Activated T-cell treated with anti-CD3 and anti-CD28 coated beads, Interleukin-2, amount 50 U/mL, for 72 hours (primary cell): ENCODE results near the gene SH2D5. TPM values are rescaled to one million over a fixed set of nuclear protein-coding genes. Genes with fewer than 3 reads are reported as not detected.
"Not testable (repeated sequence)": the region's sequence is repeated elsewhere in the genome, so short reads cannot be mapped to it uniquely, and the experiment has no call there.

ENCODE experiments used
- ATAC-seq, 2 donors: fragments of 150-1000 bp; cut with Tn5 transposase; replicated peaks in 1 of 2; 2 replicates each; pipeline ENCODE4 v1.10.0; 2021; ENCODE audit warnings: moderate library complexity in 2 of 2, mild to moderate bottlenecking in 1 of 2
- DNase-seq, 2 donors: peaks; one replicate each; pipeline ENCODE4 v3.0.0; 2021 to 2022; ENCODE audit warnings: mixed read lengths in 1 of 2
- H3K27ac Mint-ChIP-seq: one replicate; pipeline ENCODE4 v1.8.0; 2022; ENCODE audit warnings: mild to moderate bottlenecking, moderate library complexity, mixed read lengths
- H3K27me3 Mint-ChIP-seq: one replicate; pipeline ENCODE4 v1.8.0; 2022; ENCODE audit warnings: low read depth, mixed read lengths
- H3K36me3 Mint-ChIP-seq, 2 donors: one replicate each; pipeline ENCODE4 v1.8.0; 2022; ENCODE audit warnings: mixed read lengths in 2 of 2, mild to moderate bottlenecking in 1 of 2; ENCODE audit not compliant: insufficient read depth in 2 of 2
- H3K4me1 Mint-ChIP-seq: one replicate; pipeline ENCODE4 v1.8.0; 2022; ENCODE audit warnings: low read depth, mixed read lengths
- H3K4me3 Mint-ChIP-seq, 2 donors: one replicate each; pipeline ENCODE4 v1.8.0; 2022; ENCODE audit warnings: mild to moderate bottlenecking in 2 of 2, mixed read lengths in 2 of 2, moderate library complexity in 2 of 2
- H3K9me3 Mint-ChIP-seq, 2 donors: one replicate each; pipeline ENCODE4 v1.8.0; 2022; ENCODE audit warnings: mixed read lengths in 2 of 2
- total RNA-seq, 2 donors: library from RNA; stranded (reverse); gene quantifications; one replicate each; pipeline ENCODE4 v1.2.3, GENCODE V29; 2022

SH2D5 gene
- total RNA-seq, 2 donors from 2014 or later, result 0.09 to 0.34 TPM

GRCh38 chr1:20686883-20687725 lies 45.4 kb downstream of the SH2D5 start:
- no peaks in the 10 kb centered on the region for H3K36me3 Mint-ChIP-seq
- ATAC-seq (no peak), DNase-seq (no peak)
- H3K4me3 Mint-ChIP-seq, result no peak overlapping the region
- peaks cover 10% of the 10 kb centered on the region for H3K27me3 Mint-ChIP-seq
- no peaks in the 10 kb centered on the region for H3K9me3 Mint-ChIP-seq
- H3K27ac Mint-ChIP-seq, result no peak overlapping the region
- H3K4me1 Mint-ChIP-seq, result no peaks in the 10 kb centered on the region

- H3K4me3 Mint-ChIP-seq, result no peak overlapping the region
- no peak overlapping the region for H3K27ac Mint-ChIP-seq
- H3K36me3 Mint-ChIP-seq, result no peaks in the 10 kb centered on the region
- H3K4me1 Mint-ChIP-seq, result no peaks in the 10 kb centered on the region
- no peaks in the 10 kb centered on the region for H3K9me3 Mint-ChIP-seq
- no peak for DNase-seq
- H3K27me3 Mint-ChIP-seq, result peaks cover 11% of the 10 kb centered on the region
- ATAC-seq, result no peak
These were observed 46.8 kb downstream of the SH2D5 start for GRCh38 chr1:20685741-20686140.

- no peaks in the 10 kb centered on the region for H3K36me3 Mint-ChIP-seq
- ATAC-seq, result no peak
- H3K27me3 Mint-ChIP-seq, result peaks cover 16% of the 10 kb centered on the region
- H3K4me3 Mint-ChIP-seq, result no peak overlapping the region
- no peak overlapping the region for H3K27ac Mint-ChIP-seq
- DNase-seq, result no peak
- no peaks in the 10 kb centered on the region for H3K9me3 Mint-ChIP-seq
- no peaks in the 10 kb centered on the region for H3K4me1 Mint-ChIP-seq
These were observed 47.3 kb downstream of the SH2D5 start for GRCh38 chr1:20685099-20685662.

GRCh38 chr1:20684651-20685050 lies 47.9 kb downstream of the SH2D5 start:
- Mint-ChIP-seq H3K27me3 (peaks cover 20% of the 10 kb centered on the region), H3K36me3 (no peaks in the 10 kb centered on the region), H3K4me1 (no peaks in the 10 kb centered on the region), H3K4me3 (no peak overlapping the region), H3K27ac (no peak overlapping the region), H3K9me3 (no peaks in the 10 kb centered on the region)
- ATAC-seq (no peak), DNase-seq (no peak)

GRCh38 chr1:20684050-20684620 lies 48.4 kb downstream of the SH2D5 start:
- Mint-ChIP-seq H3K27ac (no peak overlapping the region), H3K36me3 (no peaks in the 10 kb centered on the region), H3K4me3 (no peak overlapping the region), H3K4me1 (no peaks in the 10 kb centered on the region), H3K27me3 (peaks cover 24% of the 10 kb centered on the region), H3K9me3 (no peaks in the 10 kb centered on the region)
- ATAC-seq, result no peak
- DNase-seq, result no peak

GRCh38 chr1:20683614-20684013 lies 48.9 kb downstream of the SH2D5 start:
- no peak for DNase-seq
- Mint-ChIP-seq H3K36me3 (no peaks in the 10 kb centered on the region), H3K27ac (no peak overlapping the region), H3K4me3 (no peak overlapping the region), H3K4me1 (peaks cover 5% of the 10 kb centered on the region), H3K9me3 (peaks cover 0 to 1% of the 10 kb centered on the region in 2 donors), H3K27me3 (peaks cover 29% of the 10 kb centered on the region)
- ATAC-seq, result no peak

- H3K4me1 Mint-ChIP-seq, result peaks cover 10% of the 10 kb centered on the region
These were observed 49.8 kb downstream of the SH2D5 start for GRCh38 chr1:20682571-20683236.

GRCh38 chr1:20681999-20682398 lies 50.5 kb downstream of the SH2D5 start:
- peaks cover 10% of the 10 kb centered on the region for H3K4me1 Mint-ChIP-seq
- peaks cover 5 to 9% of the 10 kb centered on the region in 2 donors for H3K36me3 Mint-ChIP-seq
- no peak overlapping the region for H3K27ac Mint-ChIP-seq
- ATAC-seq, result no peak
- DNase-seq, result no peak
- no peak overlapping the region for H3K4me3 Mint-ChIP-seq
- H3K9me3 Mint-ChIP-seq, result peaks cover 4 to 9% of the 10 kb centered on the region in 2 donors
- H3K27me3 Mint-ChIP-seq, result peaks cover 29% of the 10 kb centered on the region

More at GRCh38 chr1:20682571-20683236, 49.8 kb downstream of the SH2D5 start:
- H3K27me3 Mint-ChIP-seq, result peaks cover 29% of the 10 kb centered on the region
- no peak for ATAC-seq
- H3K4me3 Mint-ChIP-seq, result no peak overlapping the region
- DNase-seq, result no peak
- H3K36me3 Mint-ChIP-seq, result peaks cover 2 to 3% of the 10 kb centered on the region in 2 donors
- H3K27ac Mint-ChIP-seq, result no peak overlapping the region
- H3K9me3 Mint-ChIP-seq, result peaks cover 2 to 8% of the 10 kb centered on the region in 2 donors

- H3K36me3 Mint-ChIP-seq, result peaks cover 5 to 13% of the 10 kb centered on the region in 2 donors
- peaks cover 35% of the 10 kb centered on the region for H3K27me3 Mint-ChIP-seq
- DNase-seq (no peak), ATAC-seq (no peak)
- peaks cover 10% of the 10 kb centered on the region for H3K4me1 Mint-ChIP-seq
- H3K27ac Mint-ChIP-seq, result no peak overlapping the region
- no peak overlapping the region for H3K4me3 Mint-ChIP-seq
- peaks cover 4 to 9% of the 10 kb centered on the region in 2 donors for H3K9me3 Mint-ChIP-seq
These were observed 52.2 kb downstream of the SH2D5 start for GRCh38 chr1:20680269-20680668.

GRCh38 chr1:20678599-20678998 lies 53.9 kb downstream of the SH2D5 start:
- no peak overlapping the region for H3K4me3 Mint-ChIP-seq
- ATAC-seq (no peak), DNase-seq (no peak)
- no peak overlapping the region for H3K27ac Mint-ChIP-seq
- peaks cover 4 to 9% of the 10 kb centered on the region in 2 donors for H3K9me3 Mint-ChIP-seq
- H3K36me3 Mint-ChIP-seq, result peaks cover 5 to 13% of the 10 kb centered on the region in 2 donors
- H3K4me1 Mint-ChIP-seq, result peaks cover 10% of the 10 kb centered on the region
- H3K27me3 Mint-ChIP-seq, result peaks cover 30% of the 10 kb centered on the region

- peaks cover 5 to 13% of the 10 kb centered on the region in 2 donors for H3K36me3 Mint-ChIP-seq
- H3K27ac Mint-ChIP-seq, H3K4me1 Mint-ChIP-seq, H3K9me3 Mint-ChIP-seq, H3K4me3 Mint-ChIP-seq, ATAC-seq, DNase-seq: not testable (repeated sequence)
- H3K27me3 Mint-ChIP-seq, result peaks cover 10% of the 10 kb centered on the region
These were observed 58.9 kb downstream of the SH2D5 start for GRCh38 chr1:20673626-20674025.

- DNase-seq (no peak), ATAC-seq (no peak)
- no peak overlapping the region for H3K4me3 Mint-ChIP-seq
- H3K36me3 Mint-ChIP-seq, result peaks cover 1 to 6% of the 10 kb centered on the region in 2 donors
- H3K9me3 Mint-ChIP-seq, result peaks cover 1% of the 10 kb centered on the region in 2 donors
- peaks cover 6% of the 10 kb centered on the region for H3K27me3 Mint-ChIP-seq
- no peak overlapping the region for H3K27ac Mint-ChIP-seq
- H3K4me1 Mint-ChIP-seq, result no peaks in the 10 kb centered on the region
These were observed 60.3 kb downstream of the SH2D5 start for GRCh38 chr1:20672265-20672632.

- no peak for ATAC-seq
- Mint-ChIP-seq H3K27me3 (peaks cover under 1% of the 10 kb centered on the region), H3K4me3 (no peak overlapping the region), H3K27ac (no peak overlapping the region), H3K9me3 (peaks cover 0 to 3% of the 10 kb centered on the region in 2 donors), H3K4me1 (peaks cover 4% of the 10 kb centered on the region), H3K36me3 (no peaks in the 10 kb centered on the region)
- no peak for DNase-seq
These were observed 61.6 kb downstream of the SH2D5 start for GRCh38 chr1:20670936-20671335.
